Stimulated activated CD4-positive, alpha-beta T cell treated with anti-CD3 and anti-CD28 coated beads, Interleukin-2, amount 100 ng/mL, for 4 hours (primary cell): Measurements from ENCODE around the gene PRDM4.
"Not testable (repeated sequence)": the region's sequence is repeated elsewhere in the genome, so short reads cannot be mapped to it uniquely, and the experiment has no call there.

Source experiments
- DNase-seq: peaks from one replicate; pipeline ENCODE4 v3.0.0-alpha.2; 2020; ENCODE audit warnings: low read depth

The PRDM4 gene

DNA sequence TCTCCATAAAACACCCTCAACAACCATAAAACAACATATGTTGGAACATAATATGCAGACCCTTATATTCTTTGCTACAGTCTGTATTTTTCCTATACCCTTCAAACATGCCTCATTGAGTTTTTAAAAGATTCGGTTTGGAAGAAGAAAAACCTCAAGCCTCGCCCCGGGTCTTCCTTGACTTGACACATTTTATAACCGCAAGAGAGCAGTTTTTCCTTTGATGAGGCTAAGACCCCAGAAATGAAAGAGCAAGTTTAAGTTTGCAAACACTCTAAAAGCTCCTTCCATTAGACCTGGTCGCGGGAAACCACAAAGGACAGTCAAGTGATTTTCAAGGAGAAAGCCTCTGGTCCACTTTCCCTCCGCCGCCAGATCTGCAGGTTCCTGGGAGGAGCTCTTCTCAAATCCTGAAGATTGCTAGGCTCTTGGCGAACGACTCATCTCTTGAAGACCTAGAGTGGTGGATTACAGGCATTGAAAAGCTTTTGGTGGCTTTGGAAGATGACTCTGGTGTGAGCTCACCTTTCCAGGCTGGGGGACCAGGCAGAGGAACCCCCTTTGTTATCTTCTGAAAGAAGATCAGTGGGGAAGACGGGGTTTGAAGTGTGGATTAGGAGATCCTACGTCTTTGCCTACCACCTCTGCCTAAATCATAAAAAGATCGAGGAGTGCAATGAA, 13.6 kb upstream of the PRDM4 start, which contains the start of gene ASCL4:
Gene ASCL4, plus strand, starts transcription at position 356 of the 681 bp plus-strand sequence. CDS start 515 bp downstream, outside the sequence.
- DNase-seq: no peak

DNA sequence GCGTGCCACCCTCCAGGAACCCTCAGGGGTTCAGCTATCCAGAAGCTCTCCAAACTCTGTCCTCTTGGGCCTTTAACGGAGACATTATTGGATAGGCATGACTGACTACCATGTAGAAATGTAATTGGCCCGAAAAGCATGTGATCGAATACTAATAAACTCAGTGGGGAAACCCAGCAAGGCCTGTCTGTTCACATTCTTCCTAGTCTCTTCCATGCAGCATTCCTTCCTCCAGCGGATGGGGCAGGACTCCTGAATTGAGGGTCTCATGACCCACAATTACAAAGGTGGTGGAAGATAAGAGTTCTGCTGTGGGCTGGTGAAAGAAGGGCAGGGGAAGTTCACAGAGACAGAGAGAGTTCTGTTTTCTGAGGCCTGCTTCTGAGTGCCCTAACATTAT, 6.5 kb upstream of the PRDM4 start:
- DNase-seq: no peak

DNA sequence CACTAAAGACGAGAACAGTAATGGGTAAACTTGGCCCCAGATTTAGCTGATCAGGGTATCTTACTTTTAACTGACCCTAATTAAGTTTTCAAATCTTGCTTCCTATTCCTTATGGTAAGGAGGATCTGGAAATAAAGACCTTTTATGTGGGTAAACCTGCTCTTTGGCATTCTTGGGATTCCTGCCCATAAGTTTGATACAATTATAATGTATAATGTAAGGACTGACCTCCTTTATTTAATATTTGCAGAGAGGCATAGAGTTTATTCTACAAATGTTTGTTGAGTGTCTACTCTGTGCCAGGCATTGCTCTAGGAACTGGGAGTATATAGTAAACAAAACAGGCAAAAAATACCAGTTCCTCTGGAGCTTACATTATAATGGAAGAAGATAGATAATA, 4.4 kb upstream of the PRDM4 start:
- DNase-seq: no peak

DNA sequence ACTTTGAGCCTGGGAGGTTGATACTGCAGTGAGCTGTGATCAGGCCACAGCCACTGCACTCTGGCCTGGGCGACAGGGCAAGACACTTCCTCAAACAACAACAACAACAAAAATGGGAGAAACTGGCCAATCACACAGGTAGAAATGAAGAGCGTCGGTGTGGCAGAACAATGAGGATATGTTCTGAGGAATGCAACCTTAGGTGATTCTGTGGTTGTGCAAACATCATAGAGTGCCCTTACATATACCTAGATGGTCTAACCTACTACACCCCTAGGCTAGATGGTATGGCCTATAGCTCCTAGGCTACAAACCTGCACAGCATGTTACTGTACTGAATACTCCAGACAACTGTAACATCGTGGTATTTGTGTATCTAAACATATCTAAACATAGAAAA, 3.7 kb upstream of the PRDM4 start:
- no peak for DNase-seq

DNA sequence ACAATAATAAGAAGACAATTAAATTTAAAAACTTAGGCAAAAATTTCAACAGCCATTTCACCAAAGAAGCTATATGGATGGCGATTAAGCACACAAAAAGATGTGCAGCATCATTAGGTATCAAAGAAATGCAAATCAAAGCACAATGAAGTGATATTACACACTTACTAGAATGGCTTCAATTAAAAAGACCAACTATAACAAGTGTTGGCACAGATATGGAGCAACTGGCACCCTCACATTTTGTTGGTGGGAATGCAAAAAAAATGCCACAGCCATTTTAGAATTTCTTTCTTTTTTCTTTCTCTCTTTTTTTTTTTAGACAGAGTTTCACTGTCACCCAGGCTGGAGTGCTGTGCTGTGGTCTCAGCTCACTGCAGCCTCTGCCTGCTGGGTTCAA, 1.9 kb upstream of the PRDM4 start:
- DNase-seq: no peak

DNA sequence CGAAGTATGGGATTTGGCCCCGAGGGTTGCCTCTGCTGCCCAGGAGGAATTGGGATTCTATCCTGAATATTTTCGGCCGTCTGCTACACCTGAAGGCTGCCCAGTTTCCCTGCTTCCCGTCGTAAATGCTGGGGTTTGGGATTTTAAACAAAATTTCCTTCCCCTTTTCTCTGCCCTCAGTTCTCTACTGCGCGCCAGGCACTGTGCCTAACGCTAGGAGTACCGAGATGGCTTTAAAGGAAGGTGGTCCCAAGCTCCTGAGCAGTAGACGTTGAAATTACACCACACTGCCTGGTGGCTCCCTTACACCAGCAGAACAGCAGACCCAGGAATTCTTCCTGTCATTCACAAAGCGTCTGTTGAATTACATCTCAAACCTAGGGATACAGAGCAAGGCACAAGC, 566 bp upstream of the PRDM4 start:
- no peak for DNase-seq

DNA sequence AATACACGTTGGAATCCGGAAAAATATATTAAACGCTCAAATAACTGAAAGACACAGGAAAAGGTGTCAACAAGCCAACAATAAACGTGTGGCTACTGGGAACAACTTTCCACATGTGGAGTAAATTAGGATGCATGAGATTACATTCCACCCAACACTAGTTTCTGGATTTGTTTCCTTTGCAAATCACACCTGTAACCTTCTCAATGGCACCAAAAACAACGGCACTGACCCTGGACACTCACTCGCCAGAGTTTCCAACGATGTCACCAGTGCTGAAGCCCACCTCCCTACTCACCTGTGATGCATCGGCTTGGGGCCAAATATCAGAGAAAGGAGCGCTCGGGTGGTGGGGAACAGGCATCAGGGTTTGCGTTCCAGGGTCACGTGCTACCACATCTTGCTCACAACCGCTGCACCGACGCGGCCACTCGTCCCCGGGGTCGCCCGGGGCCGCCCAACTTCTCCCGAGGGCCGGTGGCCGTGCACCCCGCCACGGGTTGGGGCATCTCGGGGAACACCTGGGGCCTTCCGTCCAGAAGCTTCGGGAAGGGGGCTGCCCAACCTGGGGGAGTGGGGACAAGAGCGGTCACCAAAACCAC, 629 bp downstream of the PRDM4 start:
- no peak for DNase-seq

DNA sequence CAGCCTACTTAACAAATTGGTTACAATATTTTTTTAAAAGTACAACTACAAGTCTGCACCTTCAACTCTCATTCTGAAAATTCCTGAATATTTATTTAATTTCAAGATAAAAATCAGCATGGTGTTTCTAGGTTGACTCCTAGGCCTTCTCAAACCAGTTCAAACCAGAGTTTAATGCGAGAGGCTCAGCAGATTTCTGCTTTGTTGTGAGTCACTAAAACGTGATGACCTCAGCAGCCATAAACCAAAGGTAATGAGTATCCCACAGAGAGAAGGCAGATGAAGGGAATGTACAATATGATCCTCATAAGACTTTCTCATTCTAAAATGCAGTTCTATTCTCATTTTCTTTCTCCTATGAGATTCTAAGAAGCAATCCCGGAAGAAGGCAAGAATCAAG, 1.5 kb downstream of the PRDM4 start:
- DNase-seq: no peak

DNA sequence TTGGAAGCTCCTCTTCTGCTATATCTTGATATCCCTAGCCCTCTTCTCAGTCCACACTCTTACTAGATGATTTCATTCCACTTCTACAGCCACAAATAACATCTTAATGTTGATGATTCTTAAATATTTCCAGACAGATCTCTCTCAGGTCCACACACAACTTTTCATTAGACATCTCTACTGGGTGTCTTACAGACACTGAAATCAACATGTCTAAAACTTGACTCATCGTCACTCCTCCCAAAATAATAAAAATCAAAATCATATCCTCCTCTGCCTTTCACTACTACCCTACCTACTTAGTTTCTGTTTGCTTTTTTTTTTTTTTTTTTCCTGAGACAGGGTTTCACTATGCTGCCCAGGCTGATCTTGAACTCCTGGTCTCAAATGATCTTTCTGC, 11.9 kb downstream of the PRDM4 start:
- DNase-seq: no peak

DNA sequence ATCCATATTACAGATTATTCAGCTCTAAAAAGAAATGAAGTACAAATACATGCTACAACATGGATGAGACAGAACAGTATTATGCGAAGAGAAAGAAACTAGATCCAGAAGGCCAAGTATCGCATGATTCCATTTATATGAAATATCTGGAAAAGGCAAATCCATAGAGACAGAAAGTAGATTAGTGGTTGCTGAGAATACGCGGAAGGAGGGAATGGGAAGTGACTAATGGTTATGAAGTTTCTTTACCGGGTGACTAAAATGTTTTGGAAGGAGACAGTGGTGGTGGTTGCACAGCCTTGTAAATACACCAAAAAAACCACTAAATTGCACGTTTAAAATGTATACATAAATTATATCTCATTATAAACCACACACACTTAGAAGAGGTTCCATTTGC, 12.5 kb downstream of the PRDM4 start:
- DNase-seq: no peak

DNA sequence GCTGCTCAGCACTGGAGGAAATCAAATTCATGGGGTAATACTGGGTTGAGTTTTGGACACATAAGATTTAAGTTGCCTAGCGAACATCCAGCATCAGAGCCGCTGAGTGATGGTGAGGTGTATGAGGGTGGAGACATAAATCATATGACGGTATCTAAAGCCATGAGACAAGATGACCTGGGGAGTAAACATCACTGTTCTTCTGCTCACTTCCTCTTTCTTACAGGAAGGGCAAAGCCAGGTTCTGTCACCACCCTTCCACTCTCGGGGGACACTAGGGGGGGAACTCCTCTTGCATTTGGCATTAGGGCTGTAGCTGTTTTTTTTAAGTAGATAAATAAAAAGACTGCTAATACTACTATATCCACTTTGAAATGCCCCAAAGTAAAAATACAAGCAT, 24.0 kb downstream of the PRDM4 start:
- DNase-seq: no peak

DNA sequence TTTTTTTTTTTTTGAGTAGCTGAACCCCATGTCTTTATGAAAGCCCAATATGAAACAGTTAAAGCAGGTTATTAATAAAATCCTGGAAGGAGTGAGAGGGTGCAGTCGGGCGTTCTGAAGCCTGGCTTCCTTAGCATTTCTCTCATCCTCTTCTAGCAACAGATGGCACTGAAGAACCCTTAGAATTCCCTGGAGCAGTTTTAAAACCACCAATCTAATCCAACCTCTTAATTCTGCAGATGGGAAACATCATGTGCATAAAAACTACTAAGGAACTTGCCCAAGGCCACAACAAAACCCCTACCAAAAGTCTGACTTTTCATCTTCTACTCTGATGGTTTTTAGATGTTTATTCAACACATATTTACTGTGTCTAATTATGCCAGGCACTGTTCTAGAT, 25.2 kb downstream of the PRDM4 start:
- no peak for DNase-seq

DNA sequence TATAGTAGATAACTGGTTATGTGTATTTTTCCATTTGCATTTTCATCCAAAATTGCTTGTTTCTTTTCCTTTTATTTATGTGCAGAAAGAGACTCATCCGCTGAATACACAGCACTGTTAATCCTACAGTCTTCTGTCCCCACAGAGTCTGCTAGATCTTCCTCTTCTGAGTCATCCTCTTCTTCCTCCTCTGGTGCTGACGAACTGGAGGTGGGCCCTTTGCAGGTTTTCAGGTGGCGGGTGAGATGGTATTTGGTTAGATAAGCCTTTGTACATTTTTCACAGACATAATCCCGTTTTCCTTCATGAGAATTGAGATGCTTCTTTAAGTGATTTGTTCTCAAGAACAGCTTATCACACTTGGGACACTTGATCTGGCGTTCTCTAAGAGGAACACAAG, 26.8 kb downstream of the PRDM4 start:
- no peak for DNase-seq

DNA sequence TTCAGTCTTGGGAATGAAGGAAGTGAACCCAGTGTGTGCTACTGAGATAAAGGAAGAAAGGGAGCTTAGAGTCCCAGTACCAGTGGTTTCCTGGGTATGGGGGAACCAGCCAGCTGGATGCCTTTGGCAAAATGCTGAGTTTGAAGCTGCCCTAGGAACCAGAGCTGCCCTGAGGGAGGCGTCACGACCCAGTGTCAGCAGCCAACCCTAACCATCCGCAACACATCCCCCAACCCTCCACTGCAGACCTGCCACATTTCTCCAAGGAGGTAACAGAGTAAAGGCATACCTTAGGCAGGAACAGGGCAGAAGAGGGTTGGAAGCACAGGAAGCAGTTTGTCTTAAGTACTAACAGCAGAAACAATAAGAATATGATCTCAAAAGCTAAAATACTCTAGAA, 28.6 kb downstream of the PRDM4 start:
- DNase-seq: no peak

DNA sequence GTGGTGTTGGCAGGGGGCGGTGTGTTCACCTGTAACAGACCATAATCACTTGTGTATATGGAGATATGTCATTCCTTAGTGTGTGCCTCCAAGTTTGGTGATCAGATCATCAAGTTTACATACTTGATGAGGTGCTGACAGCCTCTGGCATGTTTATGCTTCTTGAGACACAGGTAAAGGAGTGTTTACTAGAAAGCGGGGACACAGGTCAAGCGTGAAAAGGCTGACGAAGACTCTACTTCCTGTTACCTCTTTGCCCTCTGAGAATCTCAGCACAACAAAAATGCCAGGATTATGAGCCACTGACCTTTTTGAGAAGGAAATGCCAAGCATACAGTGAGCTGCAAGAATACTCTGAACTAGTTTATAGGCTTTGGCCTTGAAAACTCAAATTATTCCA, 29.6 kb downstream of the PRDM4 start:
- DNase-seq: no peak

DNA sequence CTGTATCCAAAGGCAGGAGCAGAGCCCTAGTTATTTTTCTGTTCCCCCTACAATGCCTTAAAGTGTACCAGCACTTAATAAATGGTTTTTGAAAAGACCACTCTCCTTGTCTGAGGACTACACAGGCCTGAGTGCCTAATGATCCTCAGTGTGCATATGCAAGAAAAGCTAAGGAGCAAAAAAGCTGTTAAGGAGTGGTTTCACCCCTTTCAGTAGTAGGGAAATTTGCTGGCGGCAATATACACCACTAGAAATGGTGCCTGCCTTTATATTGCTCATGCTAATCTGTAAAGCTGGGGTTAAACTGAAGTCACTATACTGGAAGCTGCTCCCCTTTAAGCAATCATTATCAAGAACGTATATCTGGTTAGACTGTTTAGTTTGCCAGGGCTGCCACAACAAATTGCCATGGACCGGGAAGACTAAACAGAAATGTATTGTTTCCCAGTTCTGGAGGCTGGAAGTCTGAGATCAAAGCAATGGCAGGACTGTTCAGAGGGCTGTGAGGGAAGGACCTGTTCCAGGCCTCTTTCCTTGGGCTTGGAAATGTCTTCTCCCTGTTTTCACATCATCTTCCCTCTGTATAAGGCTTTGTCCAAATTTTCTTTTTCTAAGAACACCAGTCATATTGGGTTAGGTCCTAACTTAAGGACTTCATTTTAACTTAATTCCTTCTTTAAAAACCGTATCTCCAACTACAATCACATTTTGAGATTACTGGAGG, 30.2 kb downstream of the PRDM4 start:
- no peak for DNase-seq

DNA sequence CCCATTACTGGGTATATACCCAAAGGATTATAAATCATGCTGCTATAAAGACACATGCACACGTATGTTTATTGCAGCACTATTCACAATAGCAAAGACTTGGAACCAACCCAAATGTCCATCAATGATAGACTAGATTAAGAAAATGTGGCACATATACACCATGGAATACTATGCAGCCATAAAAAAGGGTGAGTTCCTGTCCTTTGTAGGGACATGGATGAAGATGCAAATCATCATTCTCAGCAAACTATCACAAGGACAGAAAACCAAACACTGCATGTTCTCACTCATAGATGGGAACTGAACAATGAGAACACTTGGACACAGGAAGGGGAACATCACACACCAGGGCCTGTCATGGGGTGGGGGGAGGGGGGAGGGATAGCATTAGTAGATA, 33.2 kb downstream of the PRDM4 start:
- not testable (repeated sequence) for DNase-seq

DNA sequence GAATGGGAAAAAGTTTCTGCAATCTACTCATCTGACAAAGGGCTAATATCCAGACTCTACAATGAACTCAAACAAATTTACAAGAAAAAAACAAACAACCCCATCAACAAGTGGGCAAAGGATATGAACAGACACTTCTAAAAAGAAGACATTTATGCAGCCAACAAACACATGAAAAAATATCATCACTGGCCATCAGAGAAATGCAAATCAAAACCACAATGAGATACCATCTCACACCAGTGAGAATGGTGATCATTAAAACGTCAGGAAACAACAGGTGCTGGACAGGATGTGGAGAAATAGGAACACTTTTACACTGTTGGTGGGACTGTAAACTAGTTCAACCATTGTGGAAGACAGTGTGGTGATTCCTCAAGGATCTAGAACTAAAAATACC, 33.6 kb downstream of the PRDM4 start:
- not testable (repeated sequence) for DNase-seq

DNA sequence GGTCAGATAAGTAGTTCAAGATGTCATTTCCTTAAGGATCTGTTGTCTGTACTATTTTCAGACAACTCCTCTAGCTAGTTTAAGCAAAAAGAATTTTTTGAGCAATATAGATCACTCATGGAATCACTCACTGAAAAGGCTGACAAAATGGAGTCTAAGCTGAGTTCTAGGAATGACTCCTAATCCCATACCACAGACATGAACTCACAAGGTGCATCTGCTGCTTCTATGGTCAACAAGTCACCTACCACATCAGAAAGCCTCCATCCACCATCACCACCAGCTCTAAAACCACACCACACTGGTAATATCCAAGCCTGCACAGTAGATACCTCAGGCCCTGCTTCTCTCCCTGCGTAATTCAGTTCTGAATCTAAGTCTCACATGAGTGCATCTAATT, 42.3 kb downstream of the PRDM4 start:
- no peak for DNase-seq

DNA sequence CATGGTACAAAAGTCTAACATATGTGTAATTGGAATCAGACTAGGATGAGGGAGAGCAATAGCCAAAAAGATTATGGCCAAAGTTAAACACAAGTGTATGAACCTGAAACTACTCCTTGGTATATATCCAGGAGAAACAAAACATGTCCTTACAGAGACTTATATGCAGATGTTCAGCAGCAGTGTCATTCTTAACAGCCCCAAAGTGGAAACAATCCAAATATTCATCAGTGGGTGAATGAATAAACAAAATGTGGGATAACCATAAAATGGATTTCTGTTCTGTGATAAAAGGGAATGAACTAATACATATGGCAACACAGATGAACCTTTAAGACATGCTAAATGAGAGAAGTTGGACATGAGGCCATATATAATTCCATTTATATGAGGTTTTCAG, 45.2 kb downstream of the PRDM4 start:
- no peak for DNase-seq

DNA sequence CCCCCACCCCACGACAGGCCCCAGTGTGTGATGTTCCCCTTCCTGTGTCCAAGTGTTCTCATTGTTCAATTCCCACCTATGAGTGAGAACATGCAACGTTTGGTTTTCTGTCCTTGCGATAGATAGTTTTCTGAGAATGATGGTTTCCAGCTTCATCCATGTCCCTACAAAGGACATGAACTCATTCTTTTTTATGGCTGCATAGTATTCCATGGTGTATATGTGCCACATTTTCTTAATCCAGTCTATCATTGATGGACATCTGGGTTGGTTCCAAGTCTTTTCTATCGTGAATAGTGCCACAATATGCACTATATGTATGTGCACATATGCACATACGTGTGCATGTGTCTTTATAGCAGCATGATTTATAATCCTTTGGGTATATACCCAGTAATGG, 55.4 kb downstream of the PRDM4 start:
- DNase-seq: not testable (repeated sequence)

DNA sequence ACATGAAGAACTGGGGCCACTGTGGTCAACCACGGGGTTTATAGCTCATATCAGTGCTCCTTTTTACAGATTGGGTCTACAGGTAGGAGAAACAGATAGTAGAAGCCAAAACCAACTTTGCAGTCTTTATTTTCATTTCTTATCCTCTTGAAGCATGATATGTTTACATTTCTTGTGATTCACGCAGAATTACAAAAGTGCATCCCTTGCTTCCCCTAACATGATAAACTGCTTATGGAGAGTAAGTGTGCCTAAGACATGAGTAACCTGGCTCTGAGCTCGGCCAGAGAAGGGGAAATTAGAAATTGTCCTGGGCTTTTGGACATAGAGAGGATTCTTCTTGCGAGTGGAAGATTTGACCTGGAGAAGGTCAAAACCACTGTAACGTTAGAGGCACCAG, 56.9 kb downstream of the PRDM4 start:
- DNase-seq: no peak

DNA sequence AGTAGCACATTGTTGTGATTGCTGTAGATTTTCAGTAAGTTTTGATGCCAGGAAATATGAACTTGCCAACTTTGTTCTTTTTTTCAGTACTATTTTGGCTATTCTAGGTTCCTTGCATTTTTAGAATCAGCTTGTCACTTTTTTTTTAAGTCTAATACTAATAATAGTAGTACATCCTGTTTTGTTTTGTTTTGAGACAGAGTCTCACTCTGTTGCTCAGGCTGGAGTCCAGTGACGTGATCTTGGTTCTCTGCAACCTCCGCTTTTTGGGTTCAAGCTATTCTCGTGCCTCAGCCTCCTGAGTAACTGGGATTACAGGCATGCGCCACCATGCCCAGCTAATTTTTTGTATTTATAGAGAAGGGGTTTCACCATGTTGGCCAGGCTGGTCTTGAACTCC, 58.8 kb downstream of the PRDM4 start:
- no peak for DNase-seq

DNA sequence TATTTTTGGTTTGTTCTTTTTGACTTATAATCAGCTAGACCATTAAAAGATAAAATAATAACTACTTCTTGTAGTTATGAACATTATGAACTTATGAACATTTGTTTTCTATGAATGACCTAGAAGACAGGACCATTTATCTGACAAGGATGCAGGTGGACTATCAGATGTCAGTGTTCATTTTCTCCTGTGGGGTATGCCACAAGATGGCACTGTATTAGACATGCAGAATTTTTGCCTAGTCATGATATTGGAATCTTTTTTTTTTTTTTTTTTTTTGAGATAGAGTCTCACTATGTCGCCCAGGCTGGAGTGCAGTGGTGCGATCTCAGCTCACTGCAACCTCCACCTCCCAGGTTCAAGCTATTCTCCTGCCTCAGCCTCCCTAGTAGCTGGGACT, 65.2 kb downstream of the PRDM4 start:
- not testable (repeated sequence) for DNase-seq
